HG03135 (cell line): Measurements from ENCODE around the gene MFSD2B.

Source experiments
- ATAC-seq: cut with Tn5 transposase; IDR thresholded peaks from one replicate; pipeline ENCODE4 v1.9.1; 2021; ENCODE audit warnings: mild to moderate bottlenecking, moderate library complexity; ENCODE audit not compliant: unreplicated experiment

MFSD2B gene

GRCh38 chr2:24050041-24050979, 40.4 kb downstream of the MFSD2B start:
- no peak for ATAC-seq

- no peak for ATAC-seq
These were observed 41.9 kb downstream of the MFSD2B start for GRCh38 chr2:24051833-24052232.

- ATAC-seq = no peak
These were observed 43.1 kb downstream of the MFSD2B start for GRCh38 chr2:24052951-24053350.

- ATAC-seq = no peak
These were observed 44.6 kb downstream of the MFSD2B start for GRCh38 chr2:24054366-24055010.

DNA sequence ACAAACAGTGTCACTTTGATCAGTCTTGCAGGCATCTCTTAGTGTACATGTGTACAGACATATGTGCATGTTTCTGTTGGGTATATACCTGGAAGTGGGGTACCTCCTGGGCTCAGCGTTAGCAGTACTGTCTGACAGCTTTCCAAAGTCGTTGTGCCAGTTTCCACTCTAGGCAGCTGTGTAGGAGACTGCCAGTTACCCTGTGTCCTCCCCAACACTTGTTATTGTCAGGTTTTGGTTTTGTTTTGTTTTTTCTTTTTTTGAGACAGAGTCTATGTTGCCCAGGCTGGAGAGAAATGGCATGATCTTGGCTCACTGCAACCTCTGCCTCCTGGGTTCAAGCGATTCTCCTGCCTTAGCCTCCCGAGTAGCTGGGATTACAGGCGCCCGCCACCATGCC, 45.9 kb downstream of the MFSD2B start:
- ATAC-seq = no peak

GRCh38 chr2:24058564-24059271, 48.8 kb downstream of the MFSD2B start:
- ATAC-seq = no peak

GRCh38 chr2:24065341-24065740, 55.5 kb downstream of the MFSD2B start:
- ATAC-seq = no peak

DNA sequence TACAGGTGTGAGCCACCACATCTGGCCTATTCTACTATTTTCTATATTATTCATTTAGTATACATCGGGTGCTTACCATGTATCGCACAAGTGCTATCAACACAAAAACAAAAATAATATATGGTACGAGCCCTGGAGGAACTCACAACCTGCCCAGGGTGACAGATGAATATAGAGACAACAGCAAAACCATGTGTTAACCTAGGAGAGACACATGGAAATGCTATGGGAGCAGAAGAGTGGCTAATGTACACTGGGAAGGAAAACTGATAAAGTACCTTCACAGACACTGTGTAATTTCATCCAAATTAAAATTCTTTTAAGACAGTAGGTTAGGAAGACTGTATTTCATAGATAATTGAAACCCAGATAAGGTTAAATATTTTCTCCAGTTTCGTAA, 62.4 kb downstream of the MFSD2B start:
- ATAC-seq = no peak

DNA sequence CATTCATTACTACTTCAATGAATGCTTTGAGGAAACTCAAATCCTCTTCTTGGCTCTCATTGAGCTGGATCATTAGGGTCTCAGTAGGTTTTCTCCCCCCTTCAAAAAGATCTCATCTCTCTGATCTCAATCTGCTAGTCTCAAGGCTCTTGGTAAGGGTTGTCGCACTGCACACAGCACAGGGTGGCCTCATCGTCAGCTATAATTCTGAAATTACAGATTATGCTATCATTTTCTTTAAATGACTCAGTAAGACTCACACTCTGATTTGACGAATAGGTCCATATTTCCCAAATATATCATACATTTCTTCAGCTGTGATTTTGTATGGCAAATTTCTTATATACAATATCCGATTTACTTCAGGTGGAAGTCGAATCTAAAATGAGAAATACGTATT, 63.9 kb downstream of the MFSD2B start:
- ATAC-seq = no peak

DNA sequence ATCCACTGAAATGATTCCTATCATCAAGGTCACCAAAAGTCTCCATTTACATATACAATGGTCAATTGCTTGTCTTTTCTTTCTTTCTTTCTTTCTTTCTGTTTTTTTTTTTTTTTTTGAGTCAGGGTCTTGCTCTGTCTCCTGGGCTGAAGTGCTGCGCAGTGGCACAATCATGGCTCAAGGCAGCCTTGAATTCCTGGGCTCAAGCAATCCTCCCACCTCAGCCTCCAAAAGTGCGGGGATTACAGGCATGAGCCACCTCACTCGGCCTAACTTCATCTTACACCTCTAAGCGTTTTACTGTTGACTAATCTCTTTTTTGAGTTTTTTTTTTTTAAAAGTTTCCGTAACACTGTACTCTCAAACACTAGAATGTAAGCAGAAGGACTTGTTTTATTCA, 65.4 kb downstream of the MFSD2B start:
- ATAC-seq = no peak
